Fibroblast of lung (primary cell): Measurements from ENCODE around the gene GNG13.

Source experiments
- EZH2 ChIP-seq: IDR thresholded peaks from 2 replicates; pipeline ENCODE4 v1.5.1; 2012; ENCODE audit warnings: low read length, control low read depth, mild to moderate bottlenecking; ENCODE audit errors: missing control alignments
- TF ChIP-seq, protein P1 (sequence below), 2 donors: IDR thresholded peaks in 1 of 2; conservative IDR thresholded peaks in 1 of 2; 1 replicate in 1 of 2; 2 replicates in 1 of 2; pipeline ENCODE4 v1.5.1; 2011 to 2012; ENCODE audit warnings: low read length in 2 of 2, control low read depth in 1 of 2, inconsistent platforms in 1 of 2, low read depth in 1 of 2, mild to moderate bottlenecking in 1 of 2

DNA sequence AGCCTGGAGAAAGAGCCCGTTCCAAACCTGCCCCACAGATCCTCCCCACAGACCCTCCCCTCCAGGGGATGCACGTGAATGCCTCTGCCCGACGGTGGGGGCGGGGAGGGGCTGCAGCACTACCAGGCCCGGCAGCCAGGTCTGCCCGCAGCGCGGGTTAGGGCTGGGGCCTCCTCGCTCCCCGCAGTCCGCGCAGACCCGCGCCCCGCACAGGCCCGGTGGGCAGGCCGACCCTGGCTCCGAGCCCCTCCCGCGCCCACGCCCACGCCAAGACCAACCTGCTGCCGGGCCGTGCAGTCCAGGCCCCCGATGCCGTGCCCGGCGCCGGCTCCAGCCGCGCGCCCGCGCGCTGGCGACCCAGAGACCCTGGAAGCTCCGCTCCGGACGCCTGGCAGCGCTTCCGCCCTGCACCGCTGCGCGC, 12.5 kb downstream of the GNG13 start, which contains the start of gene RPUSD1:
- TF ChIP-seq, protein P1, sequence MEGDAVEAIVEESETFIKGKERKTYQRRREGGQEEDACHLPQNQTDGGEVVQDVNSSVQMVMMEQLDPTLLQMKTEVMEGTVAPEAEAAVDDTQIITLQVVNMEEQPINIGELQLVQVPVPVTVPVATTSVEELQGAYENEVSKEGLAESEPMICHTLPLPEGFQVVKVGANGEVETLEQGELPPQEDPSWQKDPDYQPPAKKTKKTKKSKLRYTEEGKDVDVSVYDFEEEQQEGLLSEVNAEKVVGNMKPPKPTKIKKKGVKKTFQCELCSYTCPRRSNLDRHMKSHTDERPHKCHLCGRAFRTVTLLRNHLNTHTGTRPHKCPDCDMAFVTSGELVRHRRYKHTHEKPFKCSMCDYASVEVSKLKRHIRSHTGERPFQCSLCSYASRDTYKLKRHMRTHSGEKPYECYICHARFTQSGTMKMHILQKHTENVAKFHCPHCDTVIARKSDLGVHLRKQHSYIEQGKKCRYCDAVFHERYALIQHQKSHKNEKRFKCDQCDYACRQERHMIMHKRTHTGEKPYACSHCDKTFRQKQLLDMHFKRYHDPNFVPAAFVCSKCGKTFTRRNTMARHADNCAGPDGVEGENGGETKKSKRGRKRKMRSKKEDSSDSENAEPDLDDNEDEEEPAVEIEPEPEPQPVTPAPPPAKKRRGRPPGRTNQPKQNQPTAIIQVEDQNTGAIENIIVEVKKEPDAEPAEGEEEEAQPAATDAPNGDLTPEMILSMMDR (conservative IDR thresholded peaks at IDR 0.05 in 1 of 2, IDR thresholded peaks at IDR 0.05 in 1 of 2; ENCODE audit: low read depth in 1 of 2, low read length in 2 of 2), result no peak
- TF ChIP-seq EZH2, result no peak
